HEK293T (cell line): ENCODE measurements around the gene LRRC14B.

Experiments
- CTCF ChIA-PET: fragments of 350-600 bp; formaldehyde crosslinking; extraction: SDS; loops from one replicate; lab custom pipeline; 2021; ENCODE audit warnings: antibody characterized with exemption, inconsistent platforms; lab: Yijun Ruan, JAX
- POLR2A ChIA-PET: fragments of 350-600 bp; formaldehyde crosslinking; extraction: SDS; loops from one replicate; lab custom pipeline; 2020; ENCODE audit warnings: antibody characterized with exemption, inconsistent platforms; lab: Yijun Ruan, JAX
- DNase-seq: peaks from one replicate; pipeline ENCODE4 v3.0.0; 2012; ENCODE audit warnings: mixed read lengths; ENCODE audit errors: extremely low spot score
- ARNT ChIP-seq: fragments of 450-650 bp; IDR thresholded peaks from 2 replicates; pipeline ENCODE4 v1.6.1; 2017; ENCODE audit warnings: mild to moderate bottlenecking
- BHLHE40 ChIP-seq: fragments of 450-650 bp; IDR thresholded peaks from 2 replicates; pipeline ENCODE4 v1.6.1; 2016; ENCODE audit warnings: mild to moderate bottlenecking, moderate library complexity, borderline replicate concordance
- CTBP1 ChIP-seq: fragments of 450-650 bp; IDR thresholded peaks from 2 replicates; pipeline ENCODE4 v1.6.1; 2016; ENCODE audit warnings: borderline replicate concordance
- ELF4 ChIP-seq: fragments of 450-650 bp; IDR thresholded peaks from 2 replicates; pipeline ENCODE4 v1.6.1; 2017; ENCODE audit warnings: antibody characterized with exemption
- FOXA1 ChIP-seq: fragments of 450-650 bp; IDR thresholded peaks from 2 replicates; pipeline ENCODE4 v1.6.1; 2016; ENCODE audit warnings: mild to moderate bottlenecking
- FOXK2 ChIP-seq: fragments of 450-650 bp; IDR thresholded peaks from 2 replicates; pipeline ENCODE4 v1.6.1; 2016; ENCODE audit warnings: mild to moderate bottlenecking
- FOXM1 ChIP-seq: fragments of 450-650 bp; IDR thresholded peaks from 2 replicates; pipeline ENCODE4 v1.6.1; 2017; ENCODE audit warnings: mild to moderate bottlenecking, borderline replicate concordance
- HDGF ChIP-seq: fragments of 450-650 bp; IDR thresholded peaks from 2 replicates; pipeline ENCODE4 v1.6.1; 2017; ENCODE audit warnings: antibody characterized with exemption, borderline replicate concordance
- L3MBTL2 ChIP-seq: fragments of 450-650 bp; conservative IDR thresholded peaks from 2 replicates; pipeline ENCODE4 v1.6.1; 2016; ENCODE audit warnings: mild to moderate bottlenecking
- LEF1 ChIP-seq: fragments of 450-650 bp; IDR thresholded peaks from 2 replicates; pipeline ENCODE4 v1.6.1; 2017; ENCODE audit warnings: mild to moderate bottlenecking, borderline replicate concordance
- NFRKB ChIP-seq: fragments of 450-650 bp; IDR thresholded peaks from 2 replicates; pipeline ENCODE4 v1.6.1; 2016; ENCODE audit warnings: mild to moderate bottlenecking, moderate library complexity
- SP1 ChIP-seq: fragments of 450-650 bp; IDR thresholded peaks from 2 replicates; pipeline ENCODE4 v1.6.1; 2017
- SUZ12 ChIP-seq: fragments of 450-650 bp; IDR thresholded peaks from 2 replicates; pipeline ENCODE4 v1.6.1; 2016; ENCODE audit warnings: mild to moderate bottlenecking
- TARDBP ChIP-seq: fragments of 450-650 bp; IDR thresholded peaks from 2 replicates; pipeline ENCODE4 v1.6.1; 2016
- ZNF384 ChIP-seq: fragments of 450-650 bp; IDR thresholded peaks from 2 replicates; pipeline ENCODE4 v1.6.1; 2016
- TF ChIP-seq, protein P1 (sequence below): fragments of 450-650 bp; IDR thresholded peaks from 2 replicates; pipeline ENCODE4 v1.6.1; 2016

The LRRC14B gene

DNA sequence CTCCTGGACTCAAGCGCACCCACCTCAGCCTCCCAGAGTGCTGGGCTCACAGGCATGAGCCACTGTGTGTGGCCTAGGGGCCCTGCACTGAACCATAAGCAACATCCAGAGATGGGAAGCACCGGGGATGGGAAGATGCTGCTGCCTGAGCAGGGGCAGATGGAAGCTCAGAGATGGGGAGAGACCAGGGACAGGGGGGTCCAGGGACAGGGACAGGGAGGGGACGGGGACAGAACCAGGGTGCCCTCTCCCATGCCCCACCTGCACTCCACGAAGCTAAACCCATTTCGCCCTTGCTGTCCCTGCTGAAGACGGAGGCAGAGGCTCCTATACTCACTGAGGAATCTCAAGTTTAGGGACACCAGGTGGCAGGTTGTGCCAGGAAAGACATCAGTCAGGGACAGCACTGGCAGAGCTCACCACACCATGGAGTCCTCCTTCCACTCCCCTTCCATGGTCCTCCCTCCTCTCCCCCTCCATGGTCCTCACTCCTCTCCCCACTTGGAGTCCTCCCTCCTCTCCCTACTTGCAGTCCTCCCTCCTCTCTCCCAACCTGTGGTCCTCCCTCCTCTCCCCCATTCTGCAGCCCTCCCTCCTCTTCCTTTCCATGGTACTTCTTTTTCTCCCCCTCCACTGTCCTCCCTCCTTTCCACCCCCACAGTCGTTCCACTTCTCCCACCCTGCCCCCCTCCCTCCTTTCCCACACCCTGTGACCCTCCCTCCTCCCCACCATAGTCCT is 45.5 kb upstream of the LRRC14B start:
- POLR2A ChIA-PET = no interaction called here
- CTCF ChIA-PET = no interaction called here
- TF ChIP-seq L3MBTL2 (no peak), SUZ12 (no peak), FOXK2 (no peak)
- no peak for DNase-seq

DNA sequence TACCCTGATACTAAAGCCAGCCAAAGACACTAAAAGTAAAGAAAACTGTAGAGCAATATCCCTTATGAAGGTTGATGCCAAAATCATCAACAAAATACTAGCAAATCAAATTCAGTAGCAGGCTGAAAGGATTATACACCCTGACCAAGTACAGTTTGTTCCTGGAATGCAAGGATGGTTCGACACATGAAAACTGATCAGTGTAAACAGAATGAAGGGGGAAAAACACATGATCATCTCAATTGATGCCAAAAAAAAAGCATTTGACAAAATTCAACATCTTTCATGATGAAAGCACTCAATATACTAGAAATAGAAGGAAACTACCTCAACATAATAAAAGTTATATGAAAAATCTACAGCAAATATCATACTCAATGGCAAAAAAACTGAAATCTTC is 43.5 kb upstream of the LRRC14B start:
- CTCF ChIA-PET = no interaction called here
- TF ChIP-seq, protein P1, sequence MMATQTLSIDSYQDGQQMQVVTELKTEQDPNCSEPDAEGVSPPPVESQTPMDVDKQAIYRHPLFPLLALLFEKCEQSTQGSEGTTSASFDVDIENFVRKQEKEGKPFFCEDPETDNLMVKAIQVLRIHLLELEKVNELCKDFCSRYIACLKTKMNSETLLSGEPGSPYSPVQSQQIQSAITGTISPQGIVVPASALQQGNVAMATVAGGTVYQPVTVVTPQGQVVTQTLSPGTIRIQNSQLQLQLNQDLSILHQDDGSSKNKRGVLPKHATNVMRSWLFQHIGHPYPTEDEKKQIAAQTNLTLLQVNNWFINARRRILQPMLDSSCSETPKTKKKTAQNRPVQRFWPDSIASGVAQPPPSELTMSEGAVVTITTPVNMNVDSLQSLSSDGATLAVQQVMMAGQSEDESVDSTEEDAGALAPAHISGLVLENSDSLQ = no peak
- TF ChIP-seq TARDBP = no peak
- no peak for TF ChIP-seq SUZ12
- TF ChIP-seq NFRKB = no peak
- TF ChIP-seq CTBP1 = no peak
- no peak for TF ChIP-seq FOXA1
- TF ChIP-seq HDGF = no peak
- no peak for TF ChIP-seq SP1
- TF ChIP-seq FOXM1 = no peak
- TF ChIP-seq ELF4 = no peak
- TF ChIP-seq ZNF384 = no peak
- POLR2A ChIA-PET = no interaction called here
- no peak for DNase-seq

DNA sequence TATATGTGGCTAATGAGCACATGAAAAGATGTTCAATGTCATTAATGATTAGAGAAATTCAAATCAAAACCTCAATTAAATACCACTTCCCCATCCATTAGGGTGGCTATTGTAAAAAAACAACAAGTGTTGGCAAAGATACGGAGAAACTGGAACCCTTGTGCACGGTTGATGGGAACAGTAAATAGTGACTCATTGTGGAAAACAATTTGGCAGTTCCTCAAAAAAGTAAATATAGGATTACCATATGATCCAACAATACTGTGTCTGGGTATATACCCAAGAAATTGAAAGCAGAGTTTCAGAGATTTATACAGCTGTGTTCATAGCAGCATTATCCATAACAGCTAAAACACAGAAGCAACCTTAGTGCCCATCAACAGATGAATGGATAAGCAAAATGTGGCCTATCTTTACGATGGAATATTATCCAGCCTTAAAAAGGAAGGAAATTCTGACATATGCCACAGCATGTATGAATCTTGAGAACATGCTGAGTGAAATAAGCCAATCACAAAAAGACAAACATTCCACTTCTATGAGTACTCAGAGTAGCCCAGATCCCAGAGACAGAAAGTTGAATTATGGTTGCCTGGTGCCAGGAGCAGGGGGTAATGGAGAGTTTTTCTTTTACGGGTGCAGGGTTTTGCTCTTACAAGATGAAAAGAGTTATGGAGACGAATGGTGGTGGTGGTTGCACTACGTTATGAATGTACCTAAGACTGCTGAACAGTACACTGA is 41.4 kb upstream of the LRRC14B start:
- CTCF ChIA-PET = no interaction called here
- no peak for TF ChIP-seq ELF4
- no peak for TF ChIP-seq SUZ12
- TF ChIP-seq LEF1 = no peak
- no peak for TF ChIP-seq BHLHE40
- TF ChIP-seq SP1 = no peak
- no peak for TF ChIP-seq ZNF384
- TF ChIP-seq, protein P1 = no peak
- no peak for TF ChIP-seq FOXK2
- TF ChIP-seq HDGF = no peak
- TF ChIP-seq FOXM1 = no peak
- TF ChIP-seq NFRKB = no peak
- TF ChIP-seq ARNT = no peak
- no peak for TF ChIP-seq FOXA1
- no peak for TF ChIP-seq TARDBP
- TF ChIP-seq L3MBTL2 = no peak
- TF ChIP-seq CTBP1 = no peak
- POLR2A ChIA-PET = no interaction called here
- no peak for DNase-seq

DNA sequence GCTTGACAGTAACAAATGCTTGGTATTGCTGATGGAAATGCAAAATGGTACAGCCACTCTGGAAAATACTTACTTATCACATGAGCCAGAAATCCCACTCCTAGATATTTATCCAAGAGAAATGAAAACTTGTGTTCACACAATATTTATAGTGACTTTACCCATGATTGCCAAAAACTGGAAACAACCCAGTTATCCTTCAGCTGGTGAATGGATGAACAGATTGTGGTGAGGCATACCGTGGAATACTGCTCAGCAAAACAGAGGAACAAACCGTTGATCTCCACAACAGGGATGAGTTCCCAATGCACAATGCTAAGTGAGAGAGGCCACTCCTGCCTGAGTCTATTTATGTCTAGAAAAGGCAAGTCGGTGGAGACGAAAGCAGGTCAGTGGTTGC is 40.5 kb upstream of the LRRC14B start:
- TF ChIP-seq TARDBP (no peak), LEF1 (no peak), FOXK2 (no peak), FOXM1 (no peak)
- TF ChIP-seq, protein P1 = no peak
- ChIA-PET POLR2A (no interaction called here), CTCF (no interaction called here)
- DNase-seq = no peak

DNA sequence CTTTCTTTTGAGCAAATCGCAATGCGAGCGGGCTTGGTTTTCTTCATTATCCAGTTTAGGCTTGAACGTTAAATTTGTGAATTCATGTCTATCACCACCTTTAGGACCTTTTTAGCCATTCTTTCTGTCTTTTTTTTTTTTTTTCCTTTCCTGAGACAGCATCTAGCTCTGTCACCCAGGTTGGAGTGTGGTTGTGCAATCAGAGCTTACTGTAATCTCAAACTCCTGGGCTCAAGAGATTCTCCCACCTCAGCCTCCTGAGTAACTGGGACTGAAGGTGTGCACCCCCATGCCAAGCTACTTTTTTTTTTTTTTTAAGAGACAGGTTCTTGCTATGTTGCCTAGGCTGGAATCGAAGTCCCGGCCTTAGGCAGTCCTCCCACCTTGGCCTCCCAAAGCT is 39.2 kb upstream of the LRRC14B start:
- TF ChIP-seq ARNT (no peak), ZNF384 (no peak), TARDBP (no peak), NFRKB (no peak), SP1 (no peak)
- TF ChIP-seq, protein P1 = no peak

DNA sequence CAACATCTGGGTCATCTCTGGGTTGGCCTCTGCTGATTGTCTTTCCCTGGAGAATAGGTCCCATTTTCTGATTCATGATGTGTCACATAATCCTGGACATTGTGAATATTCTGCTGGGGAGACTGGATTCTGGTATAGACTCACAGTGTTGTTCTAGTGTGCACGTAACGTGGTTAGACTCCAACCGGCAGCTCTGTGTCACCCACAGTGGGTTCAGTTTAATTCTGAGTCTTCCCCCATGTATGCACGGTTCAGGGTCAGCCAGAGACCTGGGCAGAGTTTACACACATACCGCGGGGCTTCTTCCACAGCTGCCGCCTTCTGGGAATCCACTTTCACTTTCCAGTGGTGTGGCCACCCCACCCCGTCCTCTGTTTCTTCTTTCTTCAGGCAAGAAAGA is 38.0 kb upstream of the LRRC14B start:
- ChIA-PET CTCF (no interaction called here), POLR2A (no interaction called here)
- no peak for DNase-seq
- TF ChIP-seq TARDBP (no peak), HDGF (no peak), SP1 (no peak), ARNT (no peak), ZNF384 (no peak), CTBP1 (no peak), FOXA1 (no peak), FOXM1 (no peak), NFRKB (no peak), LEF1 (no peak), FOXK2 (no peak), SUZ12 (no peak), ELF4 (no peak)
- TF ChIP-seq, protein P1 = no peak

More for the DNA sequence above, 39.2 kb upstream of the LRRC14B start:
- no peak for DNase-seq
- CTCF ChIA-PET = interaction anchor here (0.6 kb wide), 1 partner anchor 9 kb away, joined by 5 read pairs; no protein-coding TSS in a partner anchor
- POLR2A ChIA-PET = no interaction called here
